ENCODE data around the gene WWOX. TPM values are rescaled to one million over a fixed set of nuclear protein-coding genes. Genes with fewer than 3 reads are reported as not detected.

The WWOX gene
- total RNA-seq, 1 experiment from 2014 or later = 15.6 TPM

DNA sequence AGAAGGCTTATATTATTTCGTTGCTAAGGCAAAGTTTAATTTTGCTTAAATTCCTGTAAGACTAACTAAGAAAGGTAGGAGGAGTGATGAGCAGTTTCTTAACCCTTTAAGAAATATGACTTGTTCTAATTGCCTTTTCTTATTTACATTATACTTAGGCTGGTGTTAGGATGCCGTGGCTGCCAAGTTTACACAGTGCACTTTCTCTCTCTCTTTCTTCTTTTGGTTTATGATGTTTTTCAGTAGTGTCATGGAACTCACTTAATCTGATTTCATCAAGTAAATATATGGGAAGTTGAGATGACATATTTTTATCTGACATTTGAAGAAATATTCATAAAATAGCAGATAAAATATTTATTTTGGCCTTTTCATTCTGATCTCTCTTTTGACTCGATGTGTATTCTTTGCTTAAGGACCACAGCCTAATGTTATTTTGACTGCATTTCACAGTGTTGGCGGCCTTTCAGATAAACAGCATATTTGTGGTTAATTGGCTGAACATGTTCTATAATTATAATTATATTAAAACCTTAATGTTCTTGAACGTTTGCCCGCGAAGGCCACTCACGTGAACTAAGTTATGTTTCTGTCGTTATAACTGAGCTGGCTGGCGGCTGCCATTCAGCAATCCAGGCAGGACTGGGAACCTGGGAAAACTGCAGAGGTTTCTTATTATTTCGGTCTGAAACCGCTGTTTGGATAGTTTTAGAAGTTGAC lies 191.6 kb downstream of the WWOX start:
- no peak overlapping the region for H3K4me2 ChIP-seq (ENCODE audit: insufficient read depth, insufficient read length, low read length)
- no peak overlapping the region for H2AFZ ChIP-seq (ENCODE audit: low read length)
- H4K91ac ChIP-seq (ENCODE audit: insufficient read length, low read depth, low read length) = no peak overlapping the region
- H3K9ac ChIP-seq (ENCODE audit: extremely low read depth, insufficient read length, low read length) = no peak overlapping the region
- H3K56ac ChIP-seq (ENCODE audit: insufficient read length, low read depth, low read length) = no peak overlapping the region
- WGBS (ENCODE audit: extremely low coverage, insufficient read length, low lambda C conversion rate) = no CpG with 5 or more reads among the region's 12 CpGs
- Mint-ChIP-seq H3K4me3 (no peak overlapping the region), H3K4me1 (peaks cover 26 to 45% of the 10 kb centered on the region in 2 experiments), H3K36me3 (ENCODE audit: insufficient read depth in 1 of 3, low read depth in 3 of 3) (no peaks in the 10 kb centered on the region), H3K27ac (no peak overlapping the region), H3K27me3 (ENCODE audit: low read depth) (no peaks in the 10 kb centered on the region), H3K9me3 (no peaks in the 10 kb centered on the region; a peak in 1 of 5 replicates)
- H3K18ac ChIP-seq (ENCODE audit: insufficient read length, low read depth, low read length) = no peak overlapping the region
- no peak overlapping the region for H2BK5ac ChIP-seq (ENCODE audit: insufficient read length, low read length)
- H2BK120ac ChIP-seq (ENCODE audit: low read depth, low read length, poor library complexity, severe bottlenecking) = no peak overlapping the region
- H3K23ac ChIP-seq (ENCODE audit: insufficient read length, low read depth, low read length) = no peak overlapping the region
- no peak overlapping the region for H3K4ac ChIP-seq (ENCODE audit: low read depth, low read length)
- no peak for DNase-seq
- no peak overlapping the region for H3T11ph ChIP-seq (ENCODE audit: low read length)
- H4K20me1 ChIP-seq (ENCODE audit: control insufficient read depth, insufficient read depth, insufficient read length) = no peaks in the 10 kb centered on the region
- no peak overlapping the region for H2AK5ac ChIP-seq (ENCODE audit: insufficient read length, low read length)
- H3K4me1 ChIP-seq (ENCODE audit: insufficient read depth, low read length) = no peaks in the 10 kb centered on the region
- no peaks in the 10 kb centered on the region for H3K79me2 ChIP-seq (ENCODE audit: insufficient read depth, low read length)
- H2BK15ac ChIP-seq (ENCODE audit: low read depth, low read length) = no peak overlapping the region
- no peaks in the 10 kb centered on the region for H3K9me3 ChIP-seq (ENCODE audit: control insufficient read depth, low read depth, low read length)
- H3K23me2 ChIP-seq (ENCODE audit: insufficient read length, low read depth, low read length, poor library complexity, severe bottlenecking) = no peaks in the 10 kb centered on the region
- no peak overlapping the region for H2BK12ac ChIP-seq (ENCODE audit: insufficient read length, low read depth, low read length)
- H4K5ac ChIP-seq (ENCODE audit: insufficient read length, low read depth, low read length) = no peak overlapping the region
- no peak overlapping the region for H2BK20ac ChIP-seq (ENCODE audit: low read depth, low read length, poor library complexity, severe bottlenecking)
- H3K27ac ChIP-seq (ENCODE audit: insufficient read length, low read depth, low read length) = no peak overlapping the region
- no peak overlapping the region for H3K14ac ChIP-seq (ENCODE audit: insufficient read depth, low read length)
- TF ChIP-seq, protein P1, sequence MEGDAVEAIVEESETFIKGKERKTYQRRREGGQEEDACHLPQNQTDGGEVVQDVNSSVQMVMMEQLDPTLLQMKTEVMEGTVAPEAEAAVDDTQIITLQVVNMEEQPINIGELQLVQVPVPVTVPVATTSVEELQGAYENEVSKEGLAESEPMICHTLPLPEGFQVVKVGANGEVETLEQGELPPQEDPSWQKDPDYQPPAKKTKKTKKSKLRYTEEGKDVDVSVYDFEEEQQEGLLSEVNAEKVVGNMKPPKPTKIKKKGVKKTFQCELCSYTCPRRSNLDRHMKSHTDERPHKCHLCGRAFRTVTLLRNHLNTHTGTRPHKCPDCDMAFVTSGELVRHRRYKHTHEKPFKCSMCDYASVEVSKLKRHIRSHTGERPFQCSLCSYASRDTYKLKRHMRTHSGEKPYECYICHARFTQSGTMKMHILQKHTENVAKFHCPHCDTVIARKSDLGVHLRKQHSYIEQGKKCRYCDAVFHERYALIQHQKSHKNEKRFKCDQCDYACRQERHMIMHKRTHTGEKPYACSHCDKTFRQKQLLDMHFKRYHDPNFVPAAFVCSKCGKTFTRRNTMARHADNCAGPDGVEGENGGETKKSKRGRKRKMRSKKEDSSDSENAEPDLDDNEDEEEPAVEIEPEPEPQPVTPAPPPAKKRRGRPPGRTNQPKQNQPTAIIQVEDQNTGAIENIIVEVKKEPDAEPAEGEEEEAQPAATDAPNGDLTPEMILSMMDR (conservative IDR thresholded peaks at IDR 0.05) = no peak
- no peak overlapping the region for H4K8ac ChIP-seq (replicated peaks; ENCODE audit: insufficient read length, low read depth, low read length)
- H3K79me1 ChIP-seq (ENCODE audit: insufficient read depth, low read depth, low read length, poor library complexity, severe bottlenecking) = no peaks in the 10 kb centered on the region
- no peaks in the 10 kb centered on the region for H3K27me3 ChIP-seq (ENCODE audit: insufficient read depth, low read length)
